MM.1S (cell line): ENCODE data around the gene TOGARAM2.

Experiments
- DNase-seq: peaks from one replicate; pipeline ENCODE4 v3.0.0-alpha.2; 2015
- H2AFZ ChIP-seq: fragments of 300-600 bp; sonication (generic); 2 replicates; pipeline ENCODE4 v1.6.0; 2016; ENCODE audit warnings: antibody characterized with exemption, low read length
- H3F3A ChIP-seq: fragments of 300-600 bp; sonication (generic); 2 replicates; pipeline ENCODE4 v1.6.1; 2016; ENCODE audit warnings: mild to moderate bottlenecking, antibody characterized with exemption, low read length, moderate library complexity, mixed read lengths; ENCODE audit not compliant: insufficient read depth
- H3K27ac ChIP-seq: fragments of 300-600 bp; sonication (generic); 2 replicates; pipeline ENCODE4 v1.5.1; 2016; ENCODE audit warnings: mild to moderate bottlenecking, low read length
- H3K27me3 ChIP-seq: fragments of 300-600 bp; sonication (generic); replicated peaks from 2 replicates; pipeline ENCODE4 v1.6.0; 2016; ENCODE audit warnings: low read length; ENCODE audit not compliant: insufficient read depth
- H3K36me3 ChIP-seq: fragments of 300-600 bp; sonication (generic); replicated peaks from 2 replicates; pipeline ENCODE4 v1.6.1; 2016; ENCODE audit warnings: mild to moderate bottlenecking, low read length, mixed read lengths; ENCODE audit not compliant: insufficient read depth
- H3K4me1 ChIP-seq: fragments of 300-600 bp; sonication (generic); 2 replicates; pipeline ENCODE4 v1.6.1; 2016; ENCODE audit warnings: low read length, mixed read lengths
- H3K4me2 ChIP-seq: fragments of 300-600 bp; sonication (generic); 2 replicates; pipeline ENCODE4 v1.6.0; 2016; ENCODE audit warnings: low read depth, low read length
- H3K4me3 ChIP-seq: fragments of 300-600 bp; sonication (generic); 2 replicates; pipeline ENCODE4 v1.5.1; 2016; ENCODE audit warnings: low read length, mixed read lengths
- H3K79me2 ChIP-seq: fragments of 300-600 bp; sonication (generic); 2 replicates; pipeline ENCODE4 v1.6.1; 2016; ENCODE audit warnings: mixed run types, low read length, mixed read lengths
- H3K9ac ChIP-seq: fragments of 300-600 bp; sonication (generic); 2 replicates; pipeline ENCODE4 v1.6.1; 2016; ENCODE audit warnings: low read length, mixed read lengths
- H3K9me2 ChIP-seq: fragments of 300-600 bp; sonication (generic); replicated peaks from 2 replicates; pipeline ENCODE4 v1.6.1; 2016; ENCODE audit warnings: mild to moderate bottlenecking, low read length, mixed read lengths; ENCODE audit not compliant: insufficient read depth
- H3K9me3 ChIP-seq: fragments of 300-600 bp; sonication (generic); replicated peaks from 2 replicates; pipeline ENCODE4 v1.6.1; 2016; ENCODE audit warnings: mild to moderate bottlenecking, low read length, mixed read lengths; ENCODE audit not compliant: insufficient read depth
- H4K20me1 ChIP-seq: fragments of 300-600 bp; sonication (generic); 2 replicates; pipeline ENCODE4 v1.6.1; 2016; ENCODE audit warnings: mild to moderate bottlenecking, low read length, moderate library complexity, mixed read lengths; ENCODE audit not compliant: insufficient read depth
- CTCF ChIP-seq: fragments of 300-600 bp; sonication (generic); IDR thresholded peaks from 2 replicates; pipeline ENCODE4 v1.5.1; 2016; ENCODE audit warnings: antibody characterized with exemption, low read length, mixed read lengths
- EZH2 ChIP-seq: fragments of 300-600 bp; sonication (generic); optimal IDR thresholded peaks from 2 replicates; pipeline ENCODE3; 2017; ENCODE audit warnings: low read depth, mild to moderate bottlenecking, antibody characterized with exemption, low read length, mixed read lengths
- EZH2phosphoT487 ChIP-seq: fragments of 300-600 bp; sonication (generic); IDR thresholded peaks from 2 replicates; pipeline ENCODE4 v1.6.1; 2018; ENCODE audit warnings: antibody characterized with exemption, low read length

The TOGARAM2 gene

GRCh38 chr2:28979576-28980366 is 1.3 kb upstream of the TOGARAM2 start:
- TF ChIP-seq EZH2 (no peak), EZH2phosphoT487 (no peak), CTCF (no peak)
- no peak overlapping the region for H3K9ac ChIP-seq
- no peak overlapping the region for H3K27ac ChIP-seq
- H3K79me2 ChIP-seq: no peaks in the 10 kb centered on the region
- H3K9me2 ChIP-seq: no peaks in the 10 kb centered on the region
- no peaks in the 10 kb centered on the region for H3K4me1 ChIP-seq
- no peaks in the 10 kb centered on the region for H3K27me3 ChIP-seq
- no peak overlapping the region for H2AFZ ChIP-seq
- no peak overlapping the region for H3K4me2 ChIP-seq
- DNase-seq: no peak
- H3K4me3 ChIP-seq: no peak overlapping the region
- H3K9me3 ChIP-seq: no peaks in the 10 kb centered on the region
- no peaks in the 10 kb centered on the region for H3K36me3 ChIP-seq
- no peaks in the 10 kb centered on the region for H3F3A ChIP-seq
- no peaks in the 10 kb centered on the region for H4K20me1 ChIP-seq

GRCh38 chr2:28980368-28981015 is 606 bp upstream of the TOGARAM2 start:
- no peak for DNase-seq

GRCh38 chr2:28981620-28982376 is 700 bp downstream of the TOGARAM2 start:
- no peak overlapping the region for H2AFZ ChIP-seq
- no peak for DNase-seq

More at GRCh38 chr2:28980368-28981015, 606 bp upstream of the TOGARAM2 start:
- H3K4me3 ChIP-seq: no peak overlapping the region
- H2AFZ ChIP-seq: no peak overlapping the region
- no peaks in the 10 kb centered on the region for H3K36me3 ChIP-seq
- H3K9ac ChIP-seq: no peak overlapping the region
- H3K4me2 ChIP-seq: no peak overlapping the region
- H3K27ac ChIP-seq: no peak overlapping the region
- H3K9me3 ChIP-seq: no peaks in the 10 kb centered on the region
- TF ChIP-seq EZH2phosphoT487 (no peak), CTCF (no peak), EZH2 (no peak)
- H3K9me2 ChIP-seq: no peaks in the 10 kb centered on the region
- no peaks in the 10 kb centered on the region for H3K4me1 ChIP-seq
- no peaks in the 10 kb centered on the region for H3K27me3 ChIP-seq
- no peaks in the 10 kb centered on the region for H3K79me2 ChIP-seq
- no peaks in the 10 kb centered on the region for H4K20me1 ChIP-seq
- H3F3A ChIP-seq: no peaks in the 10 kb centered on the region

More at GRCh38 chr2:28981620-28982376, 700 bp downstream of the TOGARAM2 start:
- Histone ChIP-seq H3K9me2 (no peaks in the 10 kb centered on the region), H3K36me3 (no peaks in the 10 kb centered on the region), H3K4me3 (no peak overlapping the region), H4K20me1 (no peaks in the 10 kb centered on the region), H3K4me2 (no peak overlapping the region), H3K4me1 (no peaks in the 10 kb centered on the region), H3K79me2 (no peaks in the 10 kb centered on the region), H3K9me3 (no peaks in the 10 kb centered on the region), H3K9ac (no peak overlapping the region), H3K27me3 (no peaks in the 10 kb centered on the region), H3F3A (no peaks in the 10 kb centered on the region), H3K27ac (no peak overlapping the region)
- no peak for TF ChIP-seq EZH2
- TF ChIP-seq EZH2phosphoT487: no peak
- no peak for TF ChIP-seq CTCF
